HEK293 (cell line): ENCODE results near the gene LCMT2.

Experiments
- CTCF ChIA-PET: fragments of 350-600 bp; formaldehyde crosslinking; extraction: SDS; loops from one replicate; lab custom pipeline; 2021; ENCODE audit warnings: antibody characterized with exemption; lab: Yijun Ruan, JAX
- POLR2A ChIA-PET: fragments of 300-600 bp; formaldehyde crosslinking; extraction: SDS; loops from one replicate; lab custom pipeline; 2020; ENCODE audit warnings: antibody characterized with exemption, inconsistent platforms; lab: Yijun Ruan, JAX
- H3K27ac ChIP-seq: fragments of 200-500 bp; sonication (Bioruptor generic); 2 replicates; pipeline ENCODE4 v1.5.1; 2014; ENCODE audit warnings: low read depth, low read length, control low read depth, inconsistent platforms; ENCODE audit errors: extremely low read depth
- H3K36me3 ChIP-seq, 2 experiments: fragments of 200-500 bp in 1 of 2; sonication (Bioruptor generic) in 1 of 2; 1 replicate in 1 of 2; 2 replicates in 1 of 2; pipeline ENCODE4 v1.5.1; 2014 to 2017; ENCODE audit warnings: inconsistent platforms in 2 of 2, low read length in 2 of 2; ENCODE audit not compliant: control insufficient read depth in 2 of 2, insufficient read depth in 1 of 2
- H3K4me1 ChIP-seq: fragments of 200-500 bp; sonication (Bioruptor generic); 2 replicates; pipeline ENCODE4 v1.5.1; 2014; ENCODE audit warnings: mild to moderate bottlenecking, low read length, inconsistent platforms; ENCODE audit not compliant: control insufficient read depth, insufficient read depth
- H3K4me3 ChIP-seq: 2 replicates; pipeline ENCODE4 v1.5.1; 2011; ENCODE audit warnings: low read depth, mild to moderate bottlenecking, control low read depth, low read length, moderate library complexity
- H3K9me3 ChIP-seq: fragments of 200-500 bp; sonication (Bioruptor generic); 2 replicates; pipeline ENCODE4 v1.5.1; 2014; ENCODE audit warnings: low read depth, low read length, inconsistent platforms; ENCODE audit not compliant: control insufficient read depth, insufficient read depth
- CTCF ChIP-seq: fragments of 450-650 bp; formaldehyde crosslinking; IDR thresholded peaks from 2 replicates; pipeline ENCODE4 v1.5.1; 2016; ENCODE audit warnings: missing biosample characterization, missing genetic modification characterization
- HOXA7 ChIP-seq: sonication (generic); formaldehyde crosslinking; IDR thresholded peaks from 2 replicates; pipeline ENCODE4 v1.8.1; 2022; ENCODE audit warnings: missing genetic modification reagents, borderline replicate concordance
- HOXC10 ChIP-seq: sonication (generic); formaldehyde crosslinking; IDR thresholded peaks from 2 replicates; pipeline ENCODE4 v1.8.1; 2023; ENCODE audit warnings: mild to moderate bottlenecking, missing genetic modification reagents
- KLF1 ChIP-seq: fragments of 450-650 bp; formaldehyde crosslinking; IDR thresholded peaks from 2 replicates; pipeline ENCODE4 v1.5.1; 2016; ENCODE audit warnings: missing biosample characterization, missing genetic modification characterization
- KLF10 ChIP-seq: fragments of 450-650 bp; IDR thresholded peaks from 2 replicates; pipeline ENCODE4 v1.5.1; 2018; ENCODE audit warnings: missing biosample characterization, mild to moderate bottlenecking, missing genetic modification characterization
- PRDM6 ChIP-seq: fragments of 450-650 bp; formaldehyde crosslinking; IDR thresholded peaks from 2 replicates; pipeline ENCODE4 v1.5.1; 2017; ENCODE audit warnings: missing biosample characterization, missing genetic modification characterization
- SCRT2 ChIP-seq: fragments of 450-650 bp; formaldehyde crosslinking; IDR thresholded peaks from 2 replicates; pipeline ENCODE4 v1.5.1; 2016; ENCODE audit warnings: missing biosample characterization, missing genetic modification characterization
- SETDB1 ChIP-seq: IDR thresholded peaks from one replicate; pipeline ENCODE4 v1.6.1; 2017; ENCODE audit warnings: mild to moderate bottlenecking, low read length, moderate library complexity, mixed read lengths; ENCODE audit not compliant: insufficient read length
- SP7 ChIP-seq: fragments of 450-650 bp; formaldehyde crosslinking; IDR thresholded peaks from 2 replicates; pipeline ENCODE4 v1.5.1; 2016; ENCODE audit warnings: missing biosample characterization, missing genetic modification characterization
- YY2 ChIP-seq: fragments of 450-650 bp; formaldehyde crosslinking; IDR thresholded peaks from 2 replicates; pipeline ENCODE4 v1.5.1; 2016; ENCODE audit warnings: missing biosample characterization, missing genetic modification characterization
- ZBTB17 ChIP-seq: fragments of 450-650 bp; formaldehyde crosslinking; IDR thresholded peaks from 2 replicates; pipeline ENCODE4 v1.5.1; 2016; ENCODE audit warnings: missing biosample characterization, missing genetic modification characterization
- ZEB2 ChIP-seq: fragments of 450-650 bp; formaldehyde crosslinking; IDR thresholded peaks from 2 replicates; pipeline ENCODE4 v1.5.1; 2016; ENCODE audit warnings: missing biosample characterization, missing genetic modification characterization
- ZFP41 ChIP-seq: fragments of 450-650 bp; formaldehyde crosslinking; IDR thresholded peaks from 2 replicates; pipeline ENCODE4 v1.5.1; 2016; ENCODE audit warnings: missing biosample characterization, missing genetic modification characterization, borderline replicate concordance
- ZFP69B ChIP-seq: fragments of 450-650 bp; formaldehyde crosslinking; IDR thresholded peaks from 2 replicates; pipeline ENCODE4 v1.5.1; 2016; ENCODE audit warnings: missing biosample characterization, missing genetic modification characterization
- ZNF10 ChIP-seq: fragments of 450-650 bp; formaldehyde crosslinking; IDR thresholded peaks from 2 replicates; pipeline ENCODE4 v1.5.1; 2017; ENCODE audit warnings: missing biosample characterization, missing genetic modification characterization
- ZNF19 ChIP-seq: fragments of 450-650 bp; formaldehyde crosslinking; IDR thresholded peaks from 2 replicates; pipeline ENCODE4; 2016; ENCODE audit warnings: missing biosample characterization, missing genetic modification characterization, low read depth
- ZNF248 ChIP-seq: fragments of 450-650 bp; formaldehyde crosslinking; IDR thresholded peaks from 2 replicates; pipeline ENCODE4 v1.5.1; 2017; ENCODE audit warnings: missing biosample characterization, missing genetic modification characterization
- ZNF274 ChIP-seq, 2 experiments: fragments of 200-500 bp in 1 of 2; fragments of 450-650 bp in 1 of 2; sonication (Bioruptor generic) in 1 of 2; formaldehyde crosslinking in 1 of 2; IDR thresholded peaks; 2 replicates each; pipeline versions ENCODE4 v1.5.1 to v1.6.1; 2014 to 2016; ENCODE audit warnings: borderline replicate concordance in 1 of 2, inconsistent platforms in 1 of 2, low read length in 1 of 2, missing biosample characterization in 1 of 2, missing genetic modification characterization in 1 of 2
- ZNF311 ChIP-seq: fragments of 450-650 bp; formaldehyde crosslinking; IDR thresholded peaks from 2 replicates; pipeline ENCODE4 v1.5.1; 2017; ENCODE audit warnings: missing biosample characterization, missing genetic modification characterization, borderline replicate concordance
- ZNF426 ChIP-seq: fragments of 450-650 bp; formaldehyde crosslinking; IDR thresholded peaks from 2 replicates; pipeline ENCODE4 v1.5.1; 2017; ENCODE audit warnings: missing biosample characterization, missing genetic modification characterization, mild to moderate bottlenecking, inconsistent platforms, moderate library complexity
- ZNF555 ChIP-seq: fragments of 450-650 bp; formaldehyde crosslinking; conservative IDR thresholded peaks from 2 replicates; pipeline ENCODE4 v1.5.1; 2017; ENCODE audit warnings: missing biosample characterization, mild to moderate bottlenecking, missing genetic modification characterization, inconsistent platforms
- ZNF624 ChIP-seq: fragments of 450-650 bp; formaldehyde crosslinking; IDR thresholded peaks from 2 replicates; pipeline ENCODE4 v1.5.1; 2017; ENCODE audit warnings: missing biosample characterization, missing genetic modification characterization
- ZNF677 ChIP-seq: fragments of 450-650 bp; IDR thresholded peaks from 2 replicates; pipeline ENCODE4 v1.5.0; 2018; ENCODE audit warnings: missing biosample characterization, mild to moderate bottlenecking, missing genetic modification characterization, moderate library complexity
- ZNF747 ChIP-seq: fragments of 450-650 bp; formaldehyde crosslinking; IDR thresholded peaks from 2 replicates; pipeline ENCODE4 v1.5.1; 2016; ENCODE audit warnings: missing biosample characterization, missing genetic modification characterization
- ZSCAN23 ChIP-seq: fragments of 450-650 bp; formaldehyde crosslinking; IDR thresholded peaks from 2 replicates; pipeline ENCODE4 v1.5.1; 2016; ENCODE audit warnings: missing biosample characterization, missing genetic modification characterization
- ZSCAN5A ChIP-seq: fragments of 450-650 bp; formaldehyde crosslinking; IDR thresholded peaks from 2 replicates; pipeline ENCODE4 v1.5.1; 2016; ENCODE audit warnings: missing biosample characterization, missing genetic modification characterization
- ZXDB ChIP-seq: fragments of 450-650 bp; formaldehyde crosslinking; IDR thresholded peaks from 2 replicates; pipeline ENCODE4 v1.5.1; 2016; ENCODE audit warnings: missing biosample characterization, missing genetic modification characterization

The LCMT2 gene

GRCh38 chr15:43376017-43376705, 45.8 kb upstream of the LCMT2 start:
- Histone ChIP-seq H3K9me3 (no peaks in the 10 kb centered on the region), H3K4me1 (no peaks in the 10 kb centered on the region), H3K27ac (no peak overlapping the region), H3K36me3 (peaks cover 23 to 37% of the 10 kb centered on the region in 2 experiments), H3K4me3 (no peak overlapping the region)
- TF ChIP-seq ZNF426 (no peak), ZXDB (tag by site-specific recombination) (no peak), CTCF (tag by site-specific recombination) (0 out of 2 replicates have a peak, but pooled peaks have one; percentile 10)
- ChIA-PET CTCF (interaction anchor here (0.8 to 2.4 kb wide), 9 partner anchors 9 to 139 kb away, joined by 3 to 10 read pairs (median 4); no protein-coding TSS in a partner anchor), POLR2A (interaction anchor here (0.6 kb wide), 2 partner anchors 14 to 34 kb away, joined by 3 read pairs; no protein-coding TSS in a partner anchor)

- no peaks in the 10 kb centered on the region for H3K4me1 ChIP-seq
- peaks cover 0 to 29% of the 10 kb centered on the region in 2 experiments; a peak in 1 of 3 replicates for H3K36me3 ChIP-seq
- H3K27ac ChIP-seq: peak within 1 kb of the TSS; percentile 86
- ChIA-PET POLR2A (interaction anchor here (0.6 to 1.5 kb wide), 3 partner anchors 12 to 47 kb away, joined by 3 to 5 read pairs (median 4); no protein-coding TSS in a partner anchor), CTCF (interaction anchor here (0.6 to 1.9 kb wide), 6 partner anchors 17 to 695 kb away, joined by 3 to 11 read pairs (median 3); partner anchors contain the start of gene ELL3)
- H3K4me3 ChIP-seq: peak within 1 kb of the TSS; percentile 78
- no peaks in the 10 kb centered on the region for H3K9me3 ChIP-seq
- 0 out of 2 replicates have a peak, but pooled peaks have one; percentile 37 for TF ChIP-seq SP7 (tag by site-specific recombination)
- no peak for TF ChIP-seq KLF10
- no peak for TF ChIP-seq ZNF555 (tag by site-specific recombination)
- no peak for TF ChIP-seq ZSCAN23 (tag by site-specific recombination)
- no peak for TF ChIP-seq ZNF10
- TF ChIP-seq SCRT2 (tag by site-specific recombination): peak; percentile 88
- TF ChIP-seq ZSCAN5A (tag by site-specific recombination): 0 out of 2 replicates have a peak, but pooled peaks have one; percentile 49
- TF ChIP-seq YY2: no peak
- TF ChIP-seq KLF1: no peak
- no peak for TF ChIP-seq HOXA7 (CRISPR knock-in tag)
- no peak for TF ChIP-seq ZNF274 (IDR thresholded peaks at IDR 0.05; ENCODE audit: low read length)
- no peak for TF ChIP-seq ZNF274 (tag by site-specific recombination; IDR thresholded peaks at IDR 0.05; ENCODE audit: borderline replicate concordance)
- TF ChIP-seq ZNF311 (tag by site-specific recombination): no peak
- TF ChIP-seq ZFP69B: peak; percentile 95
- TF ChIP-seq ZNF624 (tag by site-specific recombination): no peak
- TF ChIP-seq HOXC10 (CRISPR knock-in tag): no peak
- TF ChIP-seq ZFP41: no peak
- TF ChIP-seq PRDM6: no peak
- no peak for TF ChIP-seq SETDB1
- TF ChIP-seq ZNF248 (tag by site-specific recombination): no peak
- TF ChIP-seq ZNF747 (tag by site-specific recombination): no peak
- no peak for TF ChIP-seq ZNF677 (tag by site-specific recombination)
- peak; percentile 41 for TF ChIP-seq ZBTB17 (tag by site-specific recombination)
- TF ChIP-seq ZEB2 (tag by site-specific recombination): peak; percentile 46
- no peak for TF ChIP-seq ZNF19 (tag by site-specific recombination)
These were observed 40.9 kb upstream of the LCMT2 start, which contains the start of the genes TUBGCP4 and ZSCAN29 for GRCh38 chr15:43370975-43371974. Gene TUBGCP4, plus strand, starts transcription at chr15:43371101. Its CDS starts 254 bp downstream, at chr15:43371355. Gene ZSCAN29, minus strand, starts transcription at chr15:43371043. Its CDS starts 1,130 bp downstream, at chr15:43369913.
